Cortex of kidney (tissue), 1 donor: ENCODE measurements around the gene DNAH8.
"Not testable (repeated sequence)": the region's sequence is repeated elsewhere in the genome, so short reads cannot be mapped to it uniquely, and the experiment has no call there.

Source experiments
- DNase-seq: peaks from one replicate; lab custom pipeline; 2025; lab: John Stamatoyannopoulos, UW

DNAH8 gene

DNA sequence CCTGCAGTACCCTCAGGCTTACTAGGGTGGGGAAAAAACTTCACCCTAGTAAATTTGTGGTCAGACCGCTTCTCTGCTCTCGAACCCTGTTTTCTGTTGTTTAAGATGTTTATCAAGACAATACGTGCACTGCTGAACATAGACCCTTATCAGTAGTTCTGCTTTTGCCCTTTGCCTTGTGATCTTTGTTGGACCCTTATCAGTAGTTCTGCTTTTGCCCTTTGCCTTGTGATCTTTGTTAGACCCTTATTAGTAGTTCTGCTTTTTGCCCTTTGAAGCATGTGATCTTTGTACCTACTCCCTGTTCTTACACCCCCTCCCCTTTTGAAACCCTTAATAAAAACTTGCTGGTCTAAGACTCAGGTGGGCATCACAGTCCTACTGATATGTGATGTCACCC is 15.4 kb upstream of the DNAH8 start:
- not testable (repeated sequence) for DNase-seq

DNA sequence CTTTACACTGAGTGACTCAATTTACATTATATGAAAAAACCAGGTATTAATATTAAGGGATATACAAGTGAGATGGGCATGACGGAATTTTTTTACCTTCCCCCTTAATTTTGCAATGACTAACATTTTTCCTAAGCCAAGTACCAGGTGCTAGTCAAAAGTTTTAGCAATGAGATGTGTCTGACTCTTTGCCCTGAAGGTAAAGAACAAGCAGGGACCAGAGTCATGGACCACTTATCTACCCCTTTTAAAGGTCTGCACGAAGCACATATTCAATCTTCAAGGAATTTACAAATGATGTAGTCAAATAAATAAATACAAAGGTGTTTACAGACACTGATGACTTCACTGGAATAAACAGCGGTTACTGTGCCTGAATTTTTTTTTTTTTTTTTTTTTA is 13.6 kb upstream of the DNAH8 start:
- DNase-seq = no peak

DNA sequence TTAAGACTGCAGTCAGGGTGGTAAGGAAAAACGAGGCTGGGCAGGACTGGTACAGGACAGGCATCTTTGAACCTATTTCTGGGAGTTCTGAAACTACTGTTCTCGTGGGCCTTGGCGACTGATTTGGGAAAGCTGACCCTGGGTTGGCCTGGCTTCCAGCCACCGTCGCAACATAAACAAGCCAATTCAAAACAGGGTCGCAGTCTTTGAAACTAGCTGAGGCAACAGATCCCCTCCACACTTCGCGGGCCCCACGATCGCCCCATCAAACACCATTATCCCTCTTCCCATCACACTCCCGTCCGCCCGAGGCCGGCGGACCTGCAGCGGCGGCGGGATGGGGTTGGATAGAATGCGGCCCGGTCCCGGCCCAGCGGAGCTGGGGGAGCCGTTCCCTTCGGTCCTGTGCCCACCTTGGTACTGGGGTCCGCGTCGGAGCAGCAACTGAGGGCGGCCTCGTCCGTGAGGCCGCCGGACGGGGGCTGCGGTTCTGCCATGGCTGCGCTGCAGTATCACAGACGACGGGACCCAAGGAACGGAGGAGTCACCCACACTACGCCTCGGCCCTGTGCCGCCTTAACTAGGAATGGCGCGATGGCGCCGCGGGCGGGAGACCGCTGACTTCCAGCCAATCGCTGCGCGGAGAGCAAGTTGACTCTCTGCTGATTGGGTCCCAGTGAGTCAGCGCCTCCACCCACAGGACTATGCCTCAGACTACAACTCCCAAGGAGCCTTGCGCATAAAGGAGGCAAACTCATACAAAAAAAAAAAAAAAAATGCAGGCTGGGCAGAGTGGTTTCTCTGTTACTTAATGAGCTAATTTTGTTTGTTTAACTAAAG is 12.3 kb upstream of the DNAH8 start, which contains the start of gene GLO1:
Gene GLO1 (minus strand): TSS at position 588 of the 840 bp plus-strand sequence. CDS start 91 bp downstream, at position 497.
- peak; percentile 24 for DNase-seq

- DNase-seq = no peak
Observed at GRCh38 chr6:38703949-38704590, 11.0 kb upstream of the DNAH8 start.

- no peak for DNase-seq
Observed at GRCh38 chr6:38705924-38706323, 9.2 kb upstream of the DNAH8 start.

- DNase-seq = no peak
Observed at GRCh38 chr6:38708496-38708895, 6.6 kb upstream of the DNAH8 start.

GRCh38 chr6:38713812-38714211 is 1.3 kb upstream of the DNAH8 start:
- DNase-seq = no peak

- DNase-seq = no peak
Observed at GRCh38 chr6:38714239-38715015, 684 bp upstream of the DNAH8 start.

- DNase-seq = no peak
Observed at GRCh38 chr6:38716825-38717224, 1.7 kb downstream of the DNAH8 start.

DNA sequence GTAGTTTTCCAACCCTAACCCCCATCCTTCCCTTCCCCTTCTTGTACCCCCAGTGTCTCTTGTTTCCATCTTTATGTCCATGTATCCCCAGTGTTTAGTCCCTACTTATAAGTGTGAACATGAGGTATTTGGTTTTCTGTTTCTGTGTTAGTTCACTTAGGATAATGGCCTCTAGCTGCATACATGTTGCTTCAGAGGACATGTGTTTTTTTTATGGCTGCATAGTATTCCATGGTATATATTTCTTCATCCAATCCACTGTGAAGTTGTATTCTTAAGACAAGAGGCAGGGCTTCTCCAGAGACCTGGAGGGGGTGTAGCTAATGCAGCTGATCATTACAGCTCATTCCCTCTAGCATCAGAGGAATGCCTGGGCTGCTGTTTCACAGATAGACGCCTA is 4.2 kb downstream of the DNAH8 start:
- no peak for DNase-seq

GRCh38 chr6:38720295-38720694 is 5.2 kb downstream of the DNAH8 start:
- no peak for DNase-seq

DNA sequence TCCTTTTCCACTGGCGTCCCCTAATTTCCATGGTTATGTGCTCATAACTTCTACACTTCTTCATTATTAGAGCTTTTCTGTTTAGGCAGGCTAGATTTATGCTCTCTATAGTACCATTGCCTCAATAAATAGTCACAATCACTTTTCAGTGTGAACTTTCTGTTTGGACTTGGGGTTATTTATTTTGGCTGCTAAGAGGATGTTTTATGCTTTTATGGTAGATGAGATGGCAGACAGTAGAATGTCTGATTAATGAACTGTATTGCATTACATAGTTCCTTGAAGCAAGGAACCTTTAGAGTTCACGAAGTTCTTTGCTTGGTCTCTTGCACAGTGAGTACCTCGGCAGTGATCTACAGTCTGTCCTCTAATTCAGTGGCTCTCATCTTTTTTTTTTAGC is 6.9 kb downstream of the DNAH8 start:
- DNase-seq = no peak

DNA sequence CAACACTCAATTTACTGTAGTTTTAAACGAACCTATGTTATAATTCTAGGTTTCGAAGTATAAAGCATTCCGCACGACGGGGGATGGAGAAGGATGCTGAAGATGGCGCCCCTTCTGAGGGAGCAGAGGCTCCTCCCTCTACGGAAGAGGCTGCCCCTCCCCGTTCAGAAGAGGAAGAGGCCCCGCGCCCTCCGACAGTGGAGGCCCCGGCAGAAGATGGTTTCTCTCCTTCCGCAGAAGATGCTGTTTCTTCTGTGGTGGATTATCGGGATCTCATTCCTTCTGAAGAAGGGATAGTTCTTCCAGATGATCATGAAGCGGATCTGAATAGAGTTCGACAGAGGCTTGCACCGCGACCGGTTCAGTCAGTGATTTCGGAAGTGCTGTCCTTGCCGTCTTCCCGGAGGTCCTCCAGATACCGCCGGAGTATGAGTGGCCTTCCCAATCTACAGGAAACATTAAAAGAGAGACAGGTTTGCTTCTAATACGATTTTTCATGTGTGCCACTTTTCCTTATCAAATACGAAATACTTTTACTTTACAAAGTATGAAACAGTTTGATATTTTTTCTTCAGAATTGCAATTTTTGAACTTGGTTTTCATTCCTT is 7.7 kb downstream of the DNAH8 start:
- DNase-seq = no peak

DNA sequence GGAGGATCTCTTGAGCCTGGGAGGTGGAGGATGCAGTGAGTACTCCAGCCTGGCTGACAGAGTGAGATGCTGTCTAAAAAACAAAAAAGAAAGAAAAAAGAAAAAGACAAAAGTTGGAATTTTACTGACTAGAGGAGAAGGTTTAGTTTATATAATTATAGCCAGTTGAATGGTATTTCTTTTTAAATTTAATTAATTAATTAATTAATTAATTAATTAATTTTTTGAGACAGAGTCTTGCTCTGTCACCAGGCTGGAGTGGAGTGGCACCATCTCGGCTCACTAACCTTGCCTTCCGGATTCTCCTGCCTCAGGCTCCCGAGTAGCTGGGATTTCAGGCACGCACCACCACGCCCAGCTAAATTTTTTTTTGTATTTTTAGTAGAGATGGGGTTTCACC is 8.7 kb downstream of the DNAH8 start:
- no peak for DNase-seq

DNA sequence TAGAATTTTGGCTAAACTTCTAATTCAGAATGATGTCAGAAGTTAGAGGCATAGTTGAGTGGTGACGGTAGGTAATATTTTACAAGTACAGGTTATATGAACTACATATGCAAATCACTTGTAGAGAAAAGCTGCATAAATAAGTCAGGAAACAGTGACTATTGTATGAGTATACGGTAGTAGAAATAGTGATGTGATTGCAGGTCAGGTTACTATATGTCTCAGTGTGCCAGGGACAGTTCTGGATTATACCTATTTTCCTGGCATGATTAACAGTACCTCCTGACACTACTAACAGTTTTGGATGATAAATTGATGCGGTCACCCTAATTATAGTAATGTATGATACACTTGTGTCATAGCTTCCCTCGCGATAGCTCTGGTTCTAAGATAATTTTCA is 9.2 kb downstream of the DNAH8 start:
- no peak for DNase-seq

GRCh38 chr6:38725414-38726183 is 10.5 kb downstream of the DNAH8 start:
- no peak for DNase-seq

- no peak for DNase-seq
Observed at GRCh38 chr6:38728203-38728602, 13.1 kb downstream of the DNAH8 start.

GRCh38 chr6:38730140-38730862 is 15.2 kb downstream of the DNAH8 start:
- DNase-seq = no peak

GRCh38 chr6:38736951-38737350 is 21.8 kb downstream of the DNAH8 start:
- DNase-seq = no peak

- no peak for DNase-seq
Observed at GRCh38 chr6:38738261-38738660, 23.1 kb downstream of the DNAH8 start.

- no peak for DNase-seq
Observed at GRCh38 chr6:38739532-38739931, 24.4 kb downstream of the DNAH8 start.
